Bronchial epithelial cell (primary cell): ENCODE data around the gene PDGFRA. TPM values are rescaled to one million over a fixed set of nuclear protein-coding genes. Genes with fewer than 3 reads are reported as not detected.

ENCODE experiments used
- DNase-seq: peaks from one replicate; pipeline ENCODE4 v3.0.0-alpha.2; 2010; ENCODE audit warnings: low read depth
- FAIRE-seq: peaks from 2 replicates; lab custom pipeline; 2011; peaks lifted over from hg19 to GRCh38; lab: Jason Lieb, UNC
- H3K27me3 ChIP-seq: 2 replicates; pipeline ENCODE4 v1.5.1; 2011; ENCODE audit warnings: low read length; ENCODE audit not compliant: control insufficient read depth, insufficient read depth
- H3K36me3 ChIP-seq: 2 replicates; pipeline ENCODE4 v1.5.1; 2011; ENCODE audit warnings: low read length; ENCODE audit not compliant: control insufficient read depth, insufficient read depth
- H3K4me3 ChIP-seq: 2 replicates; pipeline ENCODE4 v1.5.1; 2011; ENCODE audit warnings: mild to moderate bottlenecking, low read depth, low read length, control low read depth
- total RNA-seq: library from RNA; depleted of rRNA; stranded (reverse); fragments of >200 nt; gene quantifications from 2 replicates; pipeline ENCODE4 v1.2.1, GENCODE V29; 2014
- TF ChIP-seq, protein P1 (sequence below): IDR thresholded peaks from 2 replicates; pipeline ENCODE4 v1.5.1; 2011; ENCODE audit warnings: mild to moderate bottlenecking, moderate library complexity, low read length, control low read depth, inconsistent platforms; ENCODE audit not compliant: insufficient read depth, severe bottlenecking

The PDGFRA gene
- total RNA-seq, 1 donor from 2014 or later = 2.1 TPM

DNA sequence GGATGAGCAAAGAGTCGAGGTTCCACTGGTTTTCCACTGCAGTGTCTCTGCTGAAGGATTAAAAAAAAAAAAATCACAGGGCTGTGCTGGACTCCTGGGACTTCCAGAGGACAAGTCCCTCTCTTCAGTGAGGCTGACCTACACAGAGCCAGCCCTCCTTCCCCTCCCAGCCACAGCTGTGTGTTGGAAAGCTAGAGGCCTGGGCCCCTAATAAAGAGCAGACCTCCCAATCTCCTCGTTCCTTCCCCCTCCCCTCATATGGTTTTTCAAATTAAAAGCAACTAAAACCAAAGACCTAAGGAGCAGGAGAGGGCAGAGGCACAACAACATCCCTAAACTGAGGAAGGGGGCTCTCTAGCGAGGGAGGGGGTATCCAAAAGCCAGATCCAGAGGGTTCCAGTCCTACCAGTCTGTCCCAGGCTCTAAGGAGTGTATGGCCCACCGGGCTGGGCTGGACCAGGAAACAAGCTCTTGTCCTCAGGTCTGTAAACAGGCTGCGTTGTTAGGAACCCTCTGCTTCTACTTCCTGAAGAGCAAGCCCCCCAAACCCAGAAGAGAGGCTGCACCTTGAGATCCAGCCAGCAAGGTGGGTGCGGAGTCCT, 4.0 kb upstream of the PDGFRA start:
- Histone ChIP-seq H3K36me3 (no peaks in the 10 kb centered on the region), H3K27me3 (peaks cover 15% of the 10 kb centered on the region), H3K4me3 (no peak overlapping the region)
- DNase-seq = no peak
- no peak for FAIRE-seq
- TF ChIP-seq, protein P1, sequence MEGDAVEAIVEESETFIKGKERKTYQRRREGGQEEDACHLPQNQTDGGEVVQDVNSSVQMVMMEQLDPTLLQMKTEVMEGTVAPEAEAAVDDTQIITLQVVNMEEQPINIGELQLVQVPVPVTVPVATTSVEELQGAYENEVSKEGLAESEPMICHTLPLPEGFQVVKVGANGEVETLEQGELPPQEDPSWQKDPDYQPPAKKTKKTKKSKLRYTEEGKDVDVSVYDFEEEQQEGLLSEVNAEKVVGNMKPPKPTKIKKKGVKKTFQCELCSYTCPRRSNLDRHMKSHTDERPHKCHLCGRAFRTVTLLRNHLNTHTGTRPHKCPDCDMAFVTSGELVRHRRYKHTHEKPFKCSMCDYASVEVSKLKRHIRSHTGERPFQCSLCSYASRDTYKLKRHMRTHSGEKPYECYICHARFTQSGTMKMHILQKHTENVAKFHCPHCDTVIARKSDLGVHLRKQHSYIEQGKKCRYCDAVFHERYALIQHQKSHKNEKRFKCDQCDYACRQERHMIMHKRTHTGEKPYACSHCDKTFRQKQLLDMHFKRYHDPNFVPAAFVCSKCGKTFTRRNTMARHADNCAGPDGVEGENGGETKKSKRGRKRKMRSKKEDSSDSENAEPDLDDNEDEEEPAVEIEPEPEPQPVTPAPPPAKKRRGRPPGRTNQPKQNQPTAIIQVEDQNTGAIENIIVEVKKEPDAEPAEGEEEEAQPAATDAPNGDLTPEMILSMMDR = no peak

DNA sequence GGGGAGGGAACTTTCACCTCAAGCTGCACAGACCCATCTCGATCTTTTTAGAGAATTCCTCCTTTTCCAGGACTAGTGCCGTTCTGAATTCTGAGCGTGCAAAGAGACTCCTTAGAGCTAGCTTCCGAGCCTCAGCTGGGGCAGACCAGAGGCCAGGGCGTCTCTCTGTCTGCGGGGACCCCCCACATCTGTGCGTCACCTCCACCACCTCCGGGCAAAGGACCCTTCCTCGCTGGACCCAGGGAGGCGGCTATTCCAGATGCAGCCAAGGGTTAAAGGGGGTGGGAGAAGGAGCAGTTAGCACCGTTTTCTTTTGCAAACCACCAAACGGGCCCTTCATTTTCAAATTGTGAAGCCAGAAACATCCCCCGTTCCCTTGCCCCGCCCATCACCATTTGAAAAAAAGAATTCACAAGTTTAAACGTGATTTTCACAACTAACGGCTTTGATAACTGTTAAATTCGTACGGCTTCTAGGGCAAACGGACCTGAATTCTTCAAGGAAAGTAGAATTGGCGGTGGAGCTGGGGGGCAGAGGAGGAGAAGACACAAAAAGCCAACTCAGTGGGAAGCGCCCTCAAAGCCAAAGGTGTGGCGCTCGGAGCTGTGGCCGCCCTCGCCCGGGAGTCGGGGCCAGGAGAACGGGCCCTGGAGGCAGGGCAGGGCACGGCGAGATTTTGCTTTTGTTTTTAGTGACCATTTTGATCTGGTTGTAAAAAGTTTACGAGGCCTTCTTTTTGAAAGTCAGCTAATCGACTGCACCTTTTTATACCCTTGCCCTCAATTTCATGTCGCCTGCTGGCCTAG, 3.3 kb upstream of the PDGFRA start:
- no peaks in the 10 kb centered on the region for H3K36me3 ChIP-seq
- no peak for FAIRE-seq
- TF ChIP-seq, protein P1 = no peak
- no peak for DNase-seq
- peak overlapping the region; percentile 25 for H3K4me3 ChIP-seq
- peaks cover 18% of the 10 kb centered on the region for H3K27me3 ChIP-seq

DNA sequence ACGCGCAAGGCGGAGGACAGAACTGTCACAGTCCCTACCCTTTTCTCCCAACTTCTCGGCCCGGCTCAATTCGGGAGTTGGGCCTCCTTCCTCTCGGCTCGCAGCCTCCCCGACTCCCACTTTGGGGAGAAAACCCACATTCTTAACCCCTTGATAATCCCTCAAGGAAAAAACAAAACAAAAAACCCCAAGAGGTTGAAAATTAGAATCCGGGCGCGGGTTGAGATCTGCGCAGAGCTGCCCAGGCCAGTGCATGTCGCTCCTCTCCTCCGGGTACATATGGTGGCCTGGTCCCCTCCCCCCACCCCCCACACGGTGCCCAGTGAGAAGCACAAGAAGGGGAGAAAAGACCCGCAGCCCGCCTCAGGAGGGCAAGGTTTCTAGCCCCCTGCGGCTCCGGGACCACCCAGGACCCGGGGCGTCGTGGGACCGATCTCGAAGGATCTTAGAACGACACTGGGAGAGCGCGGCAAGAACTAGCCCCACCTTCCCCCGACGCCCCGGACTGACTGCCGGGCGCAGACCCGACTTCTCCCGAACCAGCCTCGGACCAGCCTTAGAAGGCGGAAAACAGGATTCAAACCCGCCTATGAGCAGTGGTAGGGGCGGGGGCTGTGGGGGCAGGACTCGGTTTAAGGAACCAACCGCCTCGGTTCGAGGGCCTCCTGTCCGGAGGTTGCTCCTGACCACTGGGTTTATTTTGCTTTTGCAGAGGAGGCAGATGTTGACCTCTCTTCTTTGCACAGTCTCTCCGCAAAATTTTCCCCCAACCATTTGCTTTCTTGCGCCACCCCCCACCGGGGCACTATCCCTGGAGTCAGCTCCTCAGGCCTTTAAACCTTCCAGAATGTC, 2.5 kb upstream of the PDGFRA start:
- peaks cover 26% of the 10 kb centered on the region for H3K27me3 ChIP-seq
- DNase-seq (no peak), FAIRE-seq (no peak)
- peak overlapping the region; percentile 25 for H3K4me3 ChIP-seq
- TF ChIP-seq, protein P1 = no peak
- no peaks in the 10 kb centered on the region for H3K36me3 ChIP-seq

DNA sequence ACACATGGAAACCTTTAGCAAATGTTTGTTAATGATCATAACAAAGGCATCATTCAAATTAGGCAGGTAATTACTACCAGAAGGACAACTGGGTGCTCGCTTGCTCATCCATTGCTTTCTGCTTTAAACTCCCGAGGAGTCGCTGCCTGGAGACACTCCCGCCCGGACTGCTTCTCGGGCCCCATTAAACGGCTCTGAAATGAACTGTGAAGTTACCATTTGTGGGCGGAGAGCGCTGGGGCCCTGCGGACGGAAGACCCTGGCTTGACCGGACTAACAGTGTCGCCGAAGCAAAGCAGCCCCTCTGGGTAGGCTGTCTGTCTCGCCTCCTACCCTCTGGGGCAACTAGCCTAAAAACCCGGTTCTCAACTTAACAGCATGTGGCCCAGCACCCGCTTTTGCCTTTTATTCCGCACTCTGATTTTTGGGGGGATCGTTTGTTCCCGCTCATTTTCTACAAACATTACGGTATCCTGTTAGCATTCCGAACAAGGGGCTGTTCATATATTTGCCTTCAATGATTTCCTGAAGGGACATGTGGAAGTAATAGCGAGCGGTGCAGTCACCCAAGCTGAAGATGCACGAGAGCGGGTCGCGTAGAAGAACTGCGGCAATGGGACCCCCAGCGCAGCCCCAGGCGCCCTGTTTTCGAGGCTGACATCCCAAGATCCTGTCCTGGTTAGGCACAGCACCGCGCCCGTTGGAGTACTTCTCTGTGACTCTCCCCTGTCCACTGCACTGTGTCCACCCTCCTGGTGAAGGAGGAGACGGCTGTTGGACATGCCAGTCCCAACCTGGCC, 1.6 kb upstream of the PDGFRA start:
- peaks cover 35% of the 10 kb centered on the region for H3K27me3 ChIP-seq
- no peaks in the 10 kb centered on the region for H3K36me3 ChIP-seq
- no peak for FAIRE-seq
- peak overlapping the region; percentile 37 for H3K4me3 ChIP-seq
- peak; percentile 27 for DNase-seq
- TF ChIP-seq, protein P1 = no peak

DNA sequence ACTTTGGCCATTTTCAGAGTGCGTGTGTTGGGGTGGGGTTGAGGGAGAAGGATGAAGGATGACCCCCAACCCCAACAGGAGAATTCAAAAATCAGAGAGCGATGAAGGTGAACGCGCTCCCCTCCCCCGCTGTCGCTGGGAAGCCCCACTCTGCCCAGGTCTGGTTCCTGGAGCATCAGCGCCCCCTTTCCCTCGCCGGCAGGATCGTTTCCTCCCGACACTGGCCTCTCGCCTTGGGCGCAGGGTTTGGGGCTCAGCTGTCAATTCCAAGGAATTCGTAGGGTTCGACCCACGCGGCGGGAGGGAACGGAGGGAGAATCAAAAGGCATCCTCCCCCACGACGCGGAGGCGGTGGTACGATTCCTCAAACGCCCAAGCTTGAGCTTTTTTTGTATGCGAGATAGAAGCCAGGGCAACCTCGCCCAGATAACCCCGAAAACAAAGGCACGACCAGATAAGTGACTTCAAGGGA, 1.0 kb upstream of the PDGFRA start:
- TF ChIP-seq, protein P1 = peak; percentile 95
- peak; percentile 46 for DNase-seq
- Histone ChIP-seq H3K4me3 (peak overlapping the region; percentile 37), H3K36me3 (no peaks in the 10 kb centered on the region), H3K27me3 (peaks cover 35% of the 10 kb centered on the region)
- FAIRE-seq = no peak
